ENCODE measurements around the gene CD86.
"Not testable (repeated sequence)": the region's sequence is repeated elsewhere in the genome, so short reads cannot be mapped to it uniquely, and the experiment has no call there.

Gene CD86

DNA sequence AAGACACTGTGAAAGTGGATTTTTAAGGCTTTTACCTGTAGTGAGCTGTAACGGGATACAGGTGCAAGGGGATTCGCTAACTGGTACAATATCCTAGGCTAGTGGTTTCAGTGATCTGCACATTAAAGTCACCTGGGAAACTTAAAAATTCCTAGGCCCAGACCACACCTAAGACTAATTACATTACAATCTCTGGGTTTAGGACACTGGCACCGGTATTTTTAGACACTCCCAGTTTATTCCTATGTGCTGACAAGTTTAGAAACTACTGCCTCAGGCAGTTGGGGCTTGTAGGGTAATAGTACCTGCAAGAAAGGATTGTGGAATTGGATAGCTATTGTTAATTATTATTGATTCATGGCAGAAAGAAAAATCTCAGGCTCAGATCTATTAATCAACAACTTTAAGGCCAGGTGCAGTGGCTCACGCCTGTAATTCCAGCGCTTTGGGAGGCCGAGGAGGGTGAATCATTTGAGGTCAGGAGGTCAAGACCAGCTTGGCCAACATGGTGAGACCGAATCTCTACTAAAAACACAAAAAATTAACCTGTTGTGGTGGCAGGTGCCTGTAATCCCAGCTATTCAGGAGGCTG, 77.9 kb downstream of the CD86 start:
- no peaks in the 10 kb centered on the region for H3K4me1 Mint-ChIP-seq
- no peak overlapping the region for H3K27ac Mint-ChIP-seq
- no peak for ATAC-seq
- H3K9me3 Mint-ChIP-seq: no peaks in the 10 kb centered on the region
- no peaks in the 10 kb centered on the region for H3K27me3 Mint-ChIP-seq
- no peaks in the 10 kb centered on the region for H3K36me3 Mint-ChIP-seq
- H3K4me3 Mint-ChIP-seq: no peak overlapping the region

DNA sequence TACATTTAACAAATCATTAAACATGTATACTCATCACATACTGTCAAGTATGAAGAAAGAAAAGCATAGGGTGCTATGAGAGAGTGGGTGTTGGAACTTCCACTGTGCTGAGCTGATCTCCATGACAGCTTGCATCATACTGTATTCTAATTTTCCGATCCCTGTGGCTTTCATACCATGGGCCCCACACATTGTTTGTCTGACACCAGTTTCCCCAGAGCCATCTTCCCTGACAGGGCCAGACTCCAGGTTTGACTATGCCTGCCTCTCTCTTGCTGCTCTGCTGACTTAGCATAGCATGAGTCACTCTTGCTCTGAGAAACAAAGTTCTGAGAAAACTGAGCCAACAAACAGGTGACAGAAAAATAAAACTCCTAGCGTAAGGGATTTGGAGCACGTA, 91.3 kb downstream of the CD86 start:
- Mint-ChIP-seq H3K4me1 (peaks cover 9% of the 10 kb centered on the region), H3K27me3 (peaks cover 7% of the 10 kb centered on the region), H3K27ac (peak overlapping the region; percentile 35), H3K9me3 (peaks cover 5% of the 10 kb centered on the region), H3K36me3 (peaks cover 9% of the 10 kb centered on the region), H3K4me3 (no peak overlapping the region)
- ATAC-seq: peak; percentile 98

DNA sequence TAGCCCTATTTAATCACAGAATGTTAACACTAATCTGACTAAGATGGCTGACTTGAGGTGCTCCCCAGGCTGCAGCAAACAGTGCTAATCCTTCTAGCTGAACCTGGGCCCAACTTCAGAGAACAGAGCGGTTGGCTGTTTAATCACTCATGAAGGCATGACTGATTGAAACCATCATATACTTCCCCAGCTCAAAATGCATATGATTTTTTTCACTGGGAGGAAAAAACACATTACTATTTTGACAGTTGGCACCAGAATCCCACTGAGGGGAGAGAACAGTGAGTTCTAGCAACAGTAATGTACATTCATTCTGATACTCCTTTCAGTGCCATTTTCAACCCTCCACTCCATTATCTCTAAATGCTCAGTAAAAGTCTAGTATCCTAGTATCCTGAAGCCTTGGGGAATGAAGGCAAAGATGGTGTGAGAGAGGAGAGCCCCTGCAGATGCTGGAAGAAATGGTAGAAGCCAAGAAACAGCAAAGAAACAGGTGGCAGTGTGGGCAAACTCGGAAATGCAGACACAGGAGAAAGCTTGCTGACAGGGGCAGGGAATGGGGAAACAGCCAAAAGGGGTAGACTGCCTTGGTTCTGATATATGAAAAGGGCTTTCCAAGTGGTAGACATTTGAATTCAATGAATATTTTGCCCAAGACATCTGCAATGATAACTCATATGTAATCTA, 93.9 kb downstream of the CD86 start:
- H3K4me1 Mint-ChIP-seq: peaks cover 9% of the 10 kb centered on the region
- no peak overlapping the region for H3K4me3 Mint-ChIP-seq
- peaks cover under 1% of the 10 kb centered on the region for H3K36me3 Mint-ChIP-seq
- ATAC-seq: no peak
- H3K27ac Mint-ChIP-seq: no peak overlapping the region
- H3K27me3 Mint-ChIP-seq: no peaks in the 10 kb centered on the region
- peaks cover 3% of the 10 kb centered on the region for H3K9me3 Mint-ChIP-seq

DNA sequence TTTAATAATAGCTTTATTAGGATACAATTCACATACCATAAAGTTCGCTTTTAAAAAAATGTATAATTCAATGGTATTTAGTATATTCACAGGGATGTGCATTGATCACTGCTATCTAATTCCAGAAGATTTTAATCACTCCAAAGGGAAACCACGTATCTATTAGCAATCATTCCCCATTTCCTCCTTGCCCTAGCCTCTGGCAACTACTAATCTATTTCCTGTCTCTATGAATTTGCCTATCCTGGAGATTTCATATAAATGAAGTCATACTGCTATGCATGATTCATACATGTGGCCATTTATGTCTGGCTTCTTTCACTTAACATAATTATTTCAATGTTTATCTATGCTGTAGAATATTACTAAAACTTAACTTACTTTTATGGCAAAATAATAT, 96.3 kb downstream of the CD86 start:
- peaks cover 9% of the 10 kb centered on the region for H3K4me1 Mint-ChIP-seq
- no peaks in the 10 kb centered on the region for H3K27me3 Mint-ChIP-seq
- ATAC-seq: no peak
- H3K9me3 Mint-ChIP-seq: peaks cover 23% of the 10 kb centered on the region
- H3K27ac Mint-ChIP-seq: no peak overlapping the region
- peaks cover 13% of the 10 kb centered on the region for H3K36me3 Mint-ChIP-seq
- H3K4me3 Mint-ChIP-seq: no peak overlapping the region

DNA sequence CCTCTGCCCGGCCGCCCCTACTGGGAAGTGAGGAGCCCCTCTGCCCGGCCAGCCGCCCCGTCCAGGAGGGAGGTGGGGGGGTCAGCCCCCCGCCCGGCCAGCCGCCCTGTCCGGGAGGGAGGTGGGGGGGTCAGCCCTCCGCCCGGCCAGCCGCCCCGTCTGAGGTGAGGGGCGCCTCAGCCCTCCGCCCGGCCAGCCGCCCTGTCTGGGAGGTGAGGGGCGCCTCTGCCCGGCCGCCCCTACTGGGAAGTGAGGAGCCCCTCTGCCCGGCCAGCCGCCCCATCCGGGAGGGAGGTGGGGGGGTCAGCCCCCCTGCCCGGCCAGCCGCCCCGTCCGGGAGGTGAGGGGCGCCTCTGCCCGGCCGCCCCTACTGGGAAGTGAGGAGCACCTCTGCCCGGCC, 109.8 kb downstream of the CD86 start:
- Mint-ChIP-seq H3K27me3 (peaks cover 13% of the 10 kb centered on the region), H3K9me3 (peaks cover 14% of the 10 kb centered on the region)
- not testable (repeated sequence) for H3K27ac Mint-ChIP-seq, H3K4me3 Mint-ChIP-seq, H3K4me1 Mint-ChIP-seq, H3K36me3 Mint-ChIP-seq, ATAC-seq

DNA sequence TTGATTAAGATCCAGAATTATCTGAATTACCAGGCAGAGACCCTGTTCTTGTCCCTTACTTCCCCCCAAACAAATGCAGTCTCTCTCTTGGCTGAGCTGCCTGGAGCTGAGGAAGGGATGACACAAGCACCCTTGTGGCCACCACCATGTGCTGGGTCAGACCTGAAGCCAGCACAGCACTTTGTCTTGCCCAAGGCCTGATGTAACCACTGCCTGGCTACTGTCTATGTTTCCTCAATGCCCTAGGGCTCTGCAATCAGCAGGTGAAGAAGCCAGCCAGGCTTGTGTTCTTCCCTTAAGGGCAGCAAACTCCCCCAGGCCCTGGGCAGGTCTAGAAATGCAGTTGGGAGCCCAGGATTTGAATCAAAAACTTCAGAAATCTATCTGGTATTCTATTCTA, 112.5 kb downstream of the CD86 start:
- Mint-ChIP-seq H3K4me1 (no peaks in the 10 kb centered on the region), H3K9me3 (peaks cover 5% of the 10 kb centered on the region), H3K4me3 (no peak overlapping the region), H3K27ac (no peak overlapping the region), H3K36me3 (no peaks in the 10 kb centered on the region), H3K27me3 (peaks cover 13% of the 10 kb centered on the region)
- no peak for ATAC-seq

DNA sequence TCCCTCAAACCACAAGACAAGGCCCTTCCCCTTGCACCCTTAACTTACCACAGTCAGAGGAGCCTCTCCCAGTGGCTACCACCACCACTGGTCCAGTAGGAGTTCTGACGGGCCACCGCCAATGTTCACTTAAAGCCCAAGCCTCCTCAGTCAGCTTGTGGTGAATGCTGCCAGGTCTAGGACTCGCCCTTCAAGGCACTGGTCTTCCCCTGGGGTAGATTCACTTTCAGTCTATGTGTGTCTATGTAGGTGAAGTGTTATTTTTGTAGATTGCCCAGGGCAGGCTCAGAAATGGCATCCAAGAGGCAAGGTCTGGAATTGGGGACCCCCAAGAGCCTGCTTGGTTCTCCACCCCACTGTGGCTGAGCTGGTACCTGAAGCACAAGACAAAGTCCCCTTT, 112.9 kb downstream of the CD86 start:
- Mint-ChIP-seq H3K9me3 (peaks cover 8% of the 10 kb centered on the region), H3K4me3 (no peak overlapping the region), H3K36me3 (no peaks in the 10 kb centered on the region), H3K4me1 (no peaks in the 10 kb centered on the region), H3K27me3 (peaks cover 13% of the 10 kb centered on the region), H3K27ac (no peak overlapping the region)
- ATAC-seq: peak; percentile 36

DNA sequence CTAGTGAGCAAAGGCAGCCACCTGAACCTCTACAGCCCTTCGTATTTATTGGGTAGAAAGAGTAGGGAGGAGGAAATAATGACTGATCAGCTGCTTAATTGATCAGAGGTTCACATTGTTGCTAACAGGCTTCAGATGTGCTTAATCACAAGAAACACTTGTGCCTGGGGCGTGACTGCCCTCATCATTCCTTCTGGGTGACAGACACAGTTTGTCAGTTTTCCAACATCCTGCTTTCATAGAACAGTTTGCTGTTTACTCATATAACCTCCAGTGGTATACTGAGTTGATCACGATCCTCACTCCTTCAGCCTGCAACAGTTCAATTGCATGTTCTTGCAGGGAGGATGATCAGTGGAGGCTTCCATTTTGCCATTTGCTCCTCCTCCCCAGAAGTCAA, 114.7 kb downstream of the CD86 start:
- no peak overlapping the region for H3K27ac Mint-ChIP-seq
- peaks cover 13% of the 10 kb centered on the region for H3K27me3 Mint-ChIP-seq
- no peak overlapping the region for H3K4me3 Mint-ChIP-seq
- ATAC-seq: no peak
- H3K4me1 Mint-ChIP-seq: no peaks in the 10 kb centered on the region
- no peaks in the 10 kb centered on the region for H3K36me3 Mint-ChIP-seq
- peaks cover 12% of the 10 kb centered on the region for H3K9me3 Mint-ChIP-seq

Data from stimulated activated memory B cell treated with anti-CD40 and anti-IgM and Interleukin-4, amounts not matched to agents 10 μg/mL and 1 μg/mL and 100 μg/mL, for 72 hours (primary cell).